HG03280 (cell line): ENCODE measurements around the gene TMEM258.

Experiments used
- ATAC-seq: cut with Tn5 transposase; IDR thresholded peaks from one replicate; pipeline ENCODE4 v1.9.1; 2021; ENCODE audit warnings: mild to moderate bottlenecking, moderate library complexity; ENCODE audit not compliant: unreplicated experiment

Gene TMEM258

DNA sequence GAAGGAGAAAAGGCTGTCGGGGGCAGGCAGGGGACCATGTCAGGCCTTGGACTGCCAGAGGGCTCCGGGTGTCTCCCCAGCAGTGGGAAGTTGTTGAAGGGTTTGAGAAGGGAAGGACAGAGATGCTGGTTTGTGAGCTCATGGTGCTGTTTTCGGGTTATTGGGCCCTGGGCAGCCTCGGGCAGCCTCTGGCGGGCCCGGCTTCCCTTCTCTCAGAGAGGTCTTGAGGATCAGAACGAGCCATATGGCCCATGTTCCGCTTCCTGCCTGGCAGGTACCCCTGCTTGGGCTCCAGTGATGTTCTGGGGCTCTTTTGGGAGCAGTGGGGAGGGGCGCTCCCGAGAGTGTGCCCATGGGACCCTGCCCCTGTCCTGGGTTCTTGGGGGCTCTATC is 30.2 kb downstream of the TMEM258 start:
- no peak for ATAC-seq

- ATAC-seq, result no peak
Measured at GRCh38 chr11:61761440-61762222, 30.8 kb downstream of the TMEM258 start.

GRCh38 chr11:61760946-61761345 is 31.5 kb downstream of the TMEM258 start:
- no peak for ATAC-seq

DNA sequence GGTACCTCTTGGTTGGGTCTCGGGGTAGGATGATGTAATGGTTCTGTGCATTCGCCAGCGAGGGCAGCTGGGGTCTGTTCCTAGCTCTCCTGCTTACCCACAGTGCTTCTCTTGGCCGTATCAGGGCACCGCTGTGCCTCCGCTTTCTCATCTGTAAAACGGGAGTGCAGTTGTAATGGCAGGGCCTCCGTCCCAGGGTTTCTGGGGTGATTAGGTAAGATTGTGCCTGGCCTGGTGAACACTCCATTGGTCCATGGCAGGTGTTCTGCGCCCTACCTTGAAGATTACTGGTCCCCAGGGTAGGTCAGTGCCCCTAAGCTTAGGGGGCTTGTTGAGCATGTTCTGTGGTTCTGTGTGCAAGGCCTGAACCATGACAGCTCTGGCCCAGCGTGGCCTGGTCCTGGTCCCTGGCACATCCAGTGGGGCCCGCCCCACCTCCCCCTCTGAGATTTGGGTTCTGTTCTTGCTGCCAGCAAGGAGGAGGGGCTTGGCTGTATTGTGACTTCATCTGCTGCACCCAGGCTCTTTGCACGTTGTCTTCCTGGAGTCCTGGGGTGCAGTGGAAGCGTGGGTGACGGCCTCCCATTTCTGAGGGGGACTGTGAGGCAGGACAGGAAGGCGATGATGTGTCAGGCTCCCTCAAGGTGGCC is 35.1 kb downstream of the TMEM258 start:
- no peak for ATAC-seq

DNA sequence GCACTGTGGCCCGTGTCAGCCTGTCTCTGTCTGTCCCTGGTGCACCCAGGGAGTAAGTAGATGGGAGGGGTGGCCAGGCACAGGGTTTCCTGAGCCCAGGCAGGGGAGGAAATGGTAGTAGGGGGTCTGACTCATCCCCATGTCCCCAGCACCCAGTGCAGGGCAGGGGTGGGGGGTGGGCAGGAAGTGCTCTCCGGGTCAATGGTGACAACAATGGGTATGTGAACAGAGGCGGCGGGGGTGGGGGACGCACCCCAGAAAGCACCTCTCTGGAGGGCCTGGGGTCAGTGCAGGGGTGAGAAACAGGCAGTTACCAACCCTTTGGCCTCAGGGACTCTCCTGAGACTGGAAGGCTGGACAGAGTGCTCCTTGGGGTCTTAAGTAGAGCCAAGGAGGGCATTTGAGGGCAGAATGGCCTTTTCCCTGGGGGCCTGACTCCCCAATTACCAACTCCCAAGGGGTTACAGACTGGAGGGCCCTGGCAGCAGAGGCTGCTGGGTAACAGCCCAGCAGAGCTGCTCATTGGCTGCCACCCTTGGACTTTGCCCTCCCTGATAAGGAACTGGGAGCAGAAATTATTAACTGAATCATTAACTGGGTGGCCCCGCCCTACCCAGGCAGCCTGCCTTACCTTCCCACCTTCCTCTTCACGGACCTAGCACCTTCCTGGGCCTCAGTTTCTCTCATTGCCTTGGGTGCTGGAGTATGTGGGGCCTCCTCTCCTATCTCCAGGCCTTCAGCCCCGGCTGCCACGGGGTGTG is 35.8 kb downstream of the TMEM258 start:
- ATAC-seq, result no peak

- ATAC-seq, result no peak
Measured at GRCh38 chr11:61756147-61756451, 36.3 kb downstream of the TMEM258 start.

- ATAC-seq, result no peak
Measured at GRCh38 chr11:61754534-61755482, 37.6 kb downstream of the TMEM258 start.

GRCh38 chr11:61753672-61754071 is 38.7 kb downstream of the TMEM258 start:
- ATAC-seq, result no peak

DNA sequence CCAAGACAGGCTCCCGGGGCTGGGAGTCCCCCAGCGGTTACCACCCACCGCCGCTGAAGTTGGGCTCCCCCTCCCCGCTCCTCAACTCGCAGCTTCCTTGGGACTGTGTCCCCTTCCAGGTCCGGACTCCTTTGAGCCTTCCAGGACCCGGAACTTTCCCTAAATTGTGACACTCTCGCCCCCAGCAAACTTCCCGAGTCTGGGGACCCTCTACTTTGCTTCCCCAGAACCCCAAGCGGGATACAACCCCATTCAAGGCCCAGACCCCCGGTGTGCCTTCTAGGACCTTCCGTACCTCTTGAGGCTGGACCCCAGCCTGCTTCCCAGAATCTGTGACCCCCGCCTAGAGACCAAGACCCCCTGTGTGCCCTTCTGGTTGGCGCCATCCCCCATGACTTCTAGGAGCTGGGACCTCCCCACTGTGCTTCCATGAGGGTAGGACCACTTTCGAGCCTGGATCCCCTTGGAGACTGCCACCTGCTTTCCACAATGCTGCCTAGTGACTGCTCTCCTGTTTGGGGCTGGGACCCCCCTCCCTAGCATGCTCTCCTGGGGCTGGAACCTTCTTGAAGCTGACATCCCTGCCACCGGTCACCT is 39.4 kb downstream of the TMEM258 start:
- no peak for ATAC-seq

DNA sequence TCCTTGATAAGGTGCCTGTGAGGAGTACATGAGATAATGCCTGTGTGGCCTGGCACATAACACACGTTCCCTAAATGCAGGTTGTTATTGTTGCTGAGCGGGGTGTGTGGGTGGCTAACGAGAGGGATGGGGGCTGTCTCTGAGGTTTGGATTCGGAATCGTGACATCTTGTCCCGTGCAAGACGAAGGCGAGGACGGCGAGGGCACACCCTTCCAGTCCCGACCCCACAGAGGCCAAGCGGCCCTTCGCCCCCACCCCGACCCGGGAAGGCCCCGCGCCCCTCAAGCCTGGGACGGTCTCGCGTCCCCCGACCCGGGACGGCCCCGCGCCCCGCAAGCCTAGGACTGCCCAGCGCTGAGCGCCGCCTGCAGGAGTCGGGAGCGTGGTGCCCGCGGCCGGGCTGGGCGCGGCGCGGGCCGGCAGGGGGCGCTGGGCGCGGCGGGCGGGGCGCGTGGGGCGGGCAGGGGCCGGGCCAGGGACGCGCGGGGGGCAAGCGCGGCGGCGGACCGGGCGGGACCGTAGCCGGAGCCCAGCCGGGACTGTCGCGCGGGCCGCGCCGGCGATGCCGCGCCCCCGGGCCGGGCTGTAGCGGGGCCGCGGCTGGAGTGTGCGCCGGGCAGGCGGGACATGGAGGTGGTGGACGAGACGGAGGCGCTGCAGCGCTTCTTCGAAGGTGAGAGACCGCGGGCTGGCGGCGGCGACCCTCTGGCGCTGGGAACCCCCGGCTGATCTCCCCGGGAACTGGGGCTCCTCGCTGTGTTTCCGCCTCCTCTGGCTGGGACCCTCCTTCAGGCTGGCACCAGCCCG is 40.1 kb downstream of the TMEM258 start, which contains the start of gene MYRF:
MYRF (plus strand) TSS at position 520 of the 808 bp plus-strand sequence; CDS start at position 629, 109 bp downstream.
- no peak for ATAC-seq

DNA sequence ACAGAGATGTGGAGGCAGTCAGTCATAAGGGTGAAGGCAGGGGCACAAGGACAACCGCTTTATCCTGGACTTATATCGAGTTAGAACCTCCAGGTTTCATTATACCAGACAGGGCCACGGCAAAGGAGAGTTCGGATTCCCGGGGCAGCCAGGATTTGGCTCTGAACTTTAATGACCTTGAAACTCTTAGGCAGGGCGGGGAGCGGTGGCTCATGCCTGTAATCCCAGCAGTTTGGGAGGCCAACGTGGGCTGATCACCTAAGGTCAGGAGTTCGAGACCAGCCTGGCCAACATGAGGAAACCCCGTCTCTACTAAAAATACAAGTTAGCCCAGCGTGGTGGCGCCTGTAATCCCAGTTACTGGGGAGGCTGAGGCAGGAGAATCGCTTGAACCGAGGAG is 41.0 kb downstream of the TMEM258 start:
- ATAC-seq, result no peak

DNA sequence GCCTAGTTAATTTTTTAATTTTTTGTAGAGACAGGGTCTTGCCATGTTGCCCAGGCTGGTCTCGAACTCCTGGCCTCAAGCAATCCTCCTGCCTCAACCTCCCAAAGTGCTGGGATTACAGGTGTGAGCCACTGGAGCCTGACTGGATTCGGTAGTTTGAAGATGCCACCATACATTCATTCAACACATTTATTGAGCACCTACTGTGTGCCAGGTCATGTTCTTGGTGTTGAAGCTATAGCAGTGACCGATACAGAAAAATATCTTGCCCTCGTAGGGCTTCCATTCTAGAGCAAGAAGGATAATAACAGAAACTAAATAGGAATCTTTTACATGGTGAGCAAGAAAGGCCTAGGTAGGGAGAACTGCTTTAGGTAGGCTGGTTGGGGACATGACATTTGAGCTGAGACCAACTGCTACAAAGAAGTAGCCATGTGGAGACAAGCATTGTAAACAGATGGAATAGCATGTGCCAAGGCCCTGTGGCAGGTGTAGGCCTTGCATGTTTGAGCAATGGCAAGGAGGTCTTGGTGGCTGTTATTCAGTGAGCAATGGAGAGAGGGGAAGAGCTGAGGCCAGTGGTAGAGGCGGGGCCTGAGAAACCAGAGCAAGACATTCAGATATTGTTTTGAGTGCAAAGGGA is 41.6 kb downstream of the TMEM258 start:
- no peak for ATAC-seq

DNA sequence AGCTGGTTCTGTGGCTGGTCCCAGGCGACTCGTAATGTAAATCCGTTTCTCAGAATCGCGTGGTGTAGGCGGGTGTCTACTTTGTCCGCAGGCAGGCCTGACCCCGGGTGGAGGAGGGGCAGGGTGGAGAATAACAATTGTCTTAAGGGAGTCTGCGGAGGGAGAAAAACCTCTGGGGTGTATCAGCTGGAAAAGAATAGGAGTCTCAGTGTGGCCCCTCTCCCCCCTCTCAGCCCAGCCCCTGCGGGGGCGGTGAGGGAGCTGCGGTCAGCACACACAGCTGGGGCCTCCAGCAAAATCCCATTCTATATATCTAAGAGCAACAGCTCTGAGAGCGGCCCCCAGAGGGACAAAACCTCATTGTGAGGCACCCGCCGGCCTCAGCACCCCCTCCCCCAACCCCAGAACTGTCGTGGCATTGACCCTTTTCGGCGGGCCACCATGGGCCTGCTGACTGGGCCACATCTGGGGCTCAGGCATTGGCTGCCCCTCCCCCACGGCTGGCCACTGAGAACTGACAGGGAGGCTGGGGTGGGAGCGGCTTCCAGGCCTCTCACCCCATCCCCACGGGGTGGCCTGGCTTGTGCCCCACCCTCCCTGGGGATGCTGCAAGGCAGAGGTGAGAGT is 42.7 kb downstream of the TMEM258 start:
- no peak for ATAC-seq

DNA sequence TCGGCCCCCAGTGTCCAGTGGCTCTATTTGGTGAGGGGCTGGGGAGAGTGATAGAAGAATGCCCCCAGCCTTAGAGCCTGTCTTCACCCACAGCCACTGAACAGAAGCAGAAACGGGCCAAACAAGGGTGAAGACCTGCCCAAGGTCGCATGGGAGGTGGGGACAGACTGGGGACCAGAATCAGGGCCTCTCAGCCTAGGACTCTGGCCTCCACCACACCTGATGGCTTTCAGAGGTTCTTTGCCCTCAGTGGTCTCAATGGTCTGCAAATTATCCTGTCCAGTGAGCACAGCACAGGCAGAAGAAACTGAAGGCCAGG is 44.5 kb downstream of the TMEM258 start:
- ATAC-seq, result no peak

DNA sequence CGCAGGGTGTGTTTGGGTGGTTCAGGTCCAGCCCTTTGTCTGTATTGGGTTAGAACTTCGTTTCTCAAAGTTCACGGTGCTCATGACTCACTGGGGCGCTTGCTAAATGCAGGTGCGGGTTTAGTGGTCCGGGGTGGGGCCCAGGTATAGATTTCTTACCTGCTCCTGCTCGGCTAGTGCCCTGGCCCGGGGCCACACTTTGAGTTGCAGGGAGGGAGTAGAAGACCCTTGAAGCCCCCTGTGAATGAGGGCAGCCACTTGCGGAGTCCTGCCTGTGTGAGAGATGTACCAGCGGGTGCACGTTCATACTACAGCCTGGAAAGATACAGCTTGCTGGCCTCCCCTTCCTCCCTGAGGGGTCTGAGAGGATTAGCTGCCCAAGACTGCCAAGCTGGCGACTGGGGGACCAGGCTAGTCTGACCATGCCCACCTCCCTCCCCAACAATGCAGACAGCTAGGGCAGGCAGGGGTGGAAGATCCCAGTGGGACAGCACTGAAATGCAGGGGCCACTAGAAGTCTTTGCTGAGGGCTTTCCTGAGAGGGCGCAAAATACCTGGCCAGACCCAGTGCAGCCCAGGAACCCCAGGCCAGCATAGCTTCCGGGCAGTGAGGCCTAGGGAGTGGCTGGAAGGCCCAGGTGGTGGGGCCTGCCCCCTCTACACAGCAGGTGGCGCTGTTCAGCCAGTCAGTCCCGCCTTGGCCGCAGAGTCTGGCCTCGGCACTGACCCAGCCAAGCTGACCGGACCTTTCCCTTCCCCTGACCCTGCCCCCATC is 45.0 kb downstream of the TMEM258 start:
- peak; percentile 50 for ATAC-seq

DNA sequence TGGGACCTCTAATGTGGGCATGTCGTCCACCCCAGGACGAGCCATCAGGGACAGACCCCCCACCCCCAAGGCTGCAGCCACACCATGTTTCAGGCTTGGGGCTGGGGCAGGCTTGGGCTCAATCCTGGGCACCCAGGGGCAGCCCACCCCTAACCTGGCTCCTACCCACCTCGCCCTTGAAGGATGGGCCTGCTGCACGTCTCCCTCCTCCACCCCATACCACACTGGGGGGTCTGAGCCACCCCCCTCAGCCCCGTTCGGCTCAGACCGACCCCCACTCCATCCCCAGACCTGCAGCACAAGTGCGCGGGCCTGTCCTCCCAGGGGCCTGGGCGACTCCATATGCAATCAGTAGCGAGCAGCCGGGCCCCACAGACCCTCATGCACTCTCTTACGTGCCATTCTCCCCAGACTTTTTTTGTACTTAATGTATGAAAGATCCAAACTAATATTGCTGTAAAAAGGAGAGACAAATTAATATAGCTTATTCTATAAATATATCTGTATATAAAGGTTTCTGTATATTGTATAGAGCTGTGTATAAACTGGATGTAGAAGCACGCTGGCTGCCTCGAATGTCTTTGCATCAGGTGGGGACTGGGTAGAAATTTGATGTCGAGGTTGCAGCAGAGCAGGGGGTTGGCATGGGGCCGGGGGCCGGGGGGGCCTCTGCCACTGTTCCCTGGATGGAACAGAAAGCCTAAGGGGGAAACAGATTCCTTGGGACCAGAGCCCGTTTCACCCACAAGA is 45.8 kb downstream of the TMEM258 start:
- ATAC-seq, result no peak

DNA sequence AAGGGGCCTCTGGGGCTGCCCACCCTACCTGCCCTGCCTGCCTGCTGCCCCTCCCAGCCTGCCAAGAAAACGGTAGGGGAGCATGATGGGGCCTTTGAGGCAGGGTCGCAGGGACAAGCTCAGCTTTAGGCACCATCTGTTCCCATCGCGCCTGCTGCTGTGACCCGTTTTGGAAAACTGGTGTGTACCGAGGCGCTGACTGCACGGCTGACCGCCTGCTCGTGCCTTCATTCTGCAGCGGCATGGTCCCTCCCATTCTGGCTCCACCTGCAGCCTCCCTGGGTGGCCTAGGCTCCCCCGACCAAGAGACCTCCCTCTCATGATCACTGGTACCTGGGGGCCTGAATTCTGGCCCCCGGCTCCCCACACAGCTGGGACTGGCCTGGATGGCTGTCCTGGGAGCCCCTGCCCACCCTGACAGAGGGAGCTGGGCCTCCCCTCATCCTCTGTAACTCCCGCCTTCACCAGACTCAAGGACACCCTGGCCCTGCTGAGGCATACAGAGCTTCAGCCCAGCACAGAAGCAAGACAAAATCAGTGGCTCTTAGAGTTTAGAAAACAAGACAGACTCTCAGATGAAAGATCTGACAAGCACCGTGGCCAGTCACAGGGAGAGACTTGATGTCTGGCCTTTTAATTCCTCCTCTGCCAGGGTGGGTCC is 46.5 kb downstream of the TMEM258 start:
- no peak for ATAC-seq
